ENCODE data around the gene OPRL1.

The OPRL1 gene

GRCh38 chr20:64076061-64076997, 3.6 kb upstream of the OPRL1 start:
- Histone ChIP-seq H3K4me3 (ENCODE audit: low read depth, low read length) (no peak overlapping the region), H3K4me1 (ENCODE audit: control insufficient read depth, insufficient read depth, low read length) (peaks cover 10% of the 10 kb centered on the region), H3K9me3 (ENCODE audit: control insufficient read depth, insufficient read depth, low read depth, low read length) (no peaks in the 10 kb centered on the region), H3K36me3 (ENCODE audit: control insufficient read depth in 2 of 2, insufficient read depth in 1 of 2, low read length in 2 of 2) (peaks cover 0 to 22% of the 10 kb centered on the region in 2 experiments; a peak in 1 of 3 replicates), H3K27ac (ENCODE audit: extremely low read depth, low read depth, low read length) (no peak overlapping the region)
- ChIA-PET CTCF (interaction anchor here (0.5 to 0.7 kb wide), 2 partner anchors 37 to 65 kb away, joined by 3 read pairs; no protein-coding TSS in a partner anchor), POLR2A (interaction anchor here (0.5 to 0.6 kb wide), 2 partner anchors 14 to 17 kb away, joined by 3 read pairs; no protein-coding TSS in a partner anchor)
- TF ChIP-seq ZNF221 (tag by site-specific recombination; IDR thresholded peaks at IDR 0.05; ENCODE audit: borderline replicate concordance) (no peak), ZNF211 (tag by site-specific recombination; IDR thresholded peaks at IDR 0.05; ENCODE audit: low read depth) (no peak), ZFHX2 (tag by site-specific recombination; conservative IDR thresholded peaks at IDR 0.05) (no peak), ZIC2 (tag by site-specific recombination; IDR thresholded peaks at IDR 0.05) (0 out of 2 replicates have a peak, but pooled peaks have one; percentile 29), YY2 (tag by site-specific recombination; IDR thresholded peaks at IDR 0.05) (no peak), ZNF677 (tag by site-specific recombination; IDR thresholded peaks at IDR 0.05) (no peak), GLIS1 (tag by site-specific recombination; IDR thresholded peaks at IDR 0.05) (0 out of 2 replicates have a peak, but pooled peaks have one; percentile 8), CTCF (tag by site-specific recombination; IDR thresholded peaks at IDR 0.05) (no peak), ZNF555 (tag by site-specific recombination; conservative IDR thresholded peaks at IDR 0.05) (no peak)
- TF ChIP-seq, protein P1, sequence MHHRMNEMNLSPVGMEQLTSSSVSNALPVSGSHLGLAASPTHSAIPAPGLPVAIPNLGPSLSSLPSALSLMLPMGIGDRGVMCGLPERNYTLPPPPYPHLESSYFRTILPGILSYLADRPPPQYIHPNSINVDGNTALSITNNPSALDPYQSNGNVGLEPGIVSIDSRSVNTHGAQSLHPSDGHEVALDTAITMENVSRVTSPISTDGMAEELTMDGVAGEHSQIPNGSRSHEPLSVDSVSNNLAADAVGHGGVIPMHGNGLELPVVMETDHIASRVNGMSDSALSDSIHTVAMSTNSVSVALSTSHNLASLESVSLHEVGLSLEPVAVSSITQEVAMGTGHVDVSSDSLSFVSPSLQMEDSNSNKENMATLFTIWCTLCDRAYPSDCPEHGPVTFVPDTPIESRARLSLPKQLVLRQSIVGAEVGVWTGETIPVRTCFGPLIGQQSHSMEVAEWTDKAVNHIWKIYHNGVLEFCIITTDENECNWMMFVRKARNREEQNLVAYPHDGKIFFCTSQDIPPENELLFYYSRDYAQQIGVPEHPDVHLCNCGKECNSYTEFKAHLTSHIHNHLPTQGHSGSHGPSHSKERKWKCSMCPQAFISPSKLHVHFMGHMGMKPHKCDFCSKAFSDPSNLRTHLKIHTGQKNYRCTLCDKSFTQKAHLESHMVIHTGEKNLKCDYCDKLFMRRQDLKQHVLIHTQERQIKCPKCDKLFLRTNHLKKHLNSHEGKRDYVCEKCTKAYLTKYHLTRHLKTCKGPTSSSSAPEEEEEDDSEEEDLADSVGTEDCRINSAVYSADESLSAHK (tag by site-specific recombination; IDR thresholded peaks at IDR 0.05) = no peak
- TF ChIP-seq, protein P2, sequence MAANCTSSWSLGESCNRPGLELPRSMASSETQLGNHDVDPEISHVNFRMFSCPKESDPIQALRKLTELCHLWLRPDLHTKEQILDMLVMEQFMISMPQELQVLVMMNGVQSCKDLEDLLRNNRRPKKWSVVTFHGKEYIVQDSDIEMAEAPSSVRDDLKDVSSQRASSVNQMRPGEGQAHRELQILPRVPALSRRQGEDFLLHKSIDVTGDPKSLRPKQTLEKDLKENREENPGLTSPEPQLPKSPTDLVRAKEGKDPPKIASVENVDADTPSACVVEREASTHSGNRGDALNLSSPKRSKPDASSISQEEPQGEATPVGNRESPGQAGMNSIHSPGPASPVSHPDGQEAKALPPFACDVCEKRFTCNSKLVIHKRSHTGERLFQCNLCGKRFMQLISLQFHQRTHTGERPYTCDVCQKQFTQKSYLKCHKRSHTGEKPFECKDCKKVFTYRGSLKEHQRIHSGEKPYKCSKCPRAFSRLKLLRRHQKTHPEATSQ (tag by site-specific recombination; IDR thresholded peaks at IDR 0.05) = no peak
- TF ChIP-seq, protein P3, sequence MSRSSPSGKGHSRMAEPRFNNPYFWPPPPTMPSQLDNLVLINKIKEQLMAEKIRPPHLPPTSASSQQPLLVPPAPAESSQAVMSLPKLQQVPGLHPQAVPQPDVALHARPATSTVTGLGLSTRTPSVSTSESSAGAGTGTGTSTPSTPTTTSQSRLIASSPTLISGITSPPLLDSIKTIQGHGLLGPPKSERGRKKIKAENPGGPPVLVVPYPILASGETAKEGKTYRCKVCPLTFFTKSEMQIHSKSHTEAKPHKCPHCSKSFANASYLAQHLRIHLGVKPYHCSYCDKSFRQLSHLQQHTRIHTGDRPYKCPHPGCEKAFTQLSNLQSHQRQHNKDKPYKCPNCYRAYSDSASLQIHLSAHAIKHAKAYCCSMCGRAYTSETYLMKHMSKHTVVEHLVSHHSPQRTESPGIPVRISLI (tag by site-specific recombination; IDR thresholded peaks at IDR 0.05) = no peak
- TF ChIP-seq, protein P4, sequence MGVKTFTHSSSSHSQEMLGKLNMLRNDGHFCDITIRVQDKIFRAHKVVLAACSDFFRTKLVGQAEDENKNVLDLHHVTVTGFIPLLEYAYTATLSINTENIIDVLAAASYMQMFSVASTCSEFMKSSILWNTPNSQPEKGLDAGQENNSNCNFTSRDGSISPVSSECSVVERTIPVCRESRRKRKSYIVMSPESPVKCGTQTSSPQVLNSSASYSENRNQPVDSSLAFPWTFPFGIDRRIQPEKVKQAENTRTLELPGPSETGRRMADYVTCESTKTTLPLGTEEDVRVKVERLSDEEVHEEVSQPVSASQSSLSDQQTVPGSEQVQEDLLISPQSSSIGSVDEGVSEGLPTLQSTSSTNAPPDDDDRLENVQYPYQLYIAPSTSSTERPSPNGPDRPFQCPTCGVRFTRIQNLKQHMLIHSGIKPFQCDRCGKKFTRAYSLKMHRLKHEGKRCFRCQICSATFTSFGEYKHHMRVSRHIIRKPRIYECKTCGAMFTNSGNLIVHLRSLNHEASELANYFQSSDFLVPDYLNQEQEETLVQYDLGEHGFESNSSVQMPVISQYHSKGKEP (tag by site-specific recombination; IDR thresholded peaks at IDR 0.05) = no peak
- TF ChIP-seq, protein P5, sequence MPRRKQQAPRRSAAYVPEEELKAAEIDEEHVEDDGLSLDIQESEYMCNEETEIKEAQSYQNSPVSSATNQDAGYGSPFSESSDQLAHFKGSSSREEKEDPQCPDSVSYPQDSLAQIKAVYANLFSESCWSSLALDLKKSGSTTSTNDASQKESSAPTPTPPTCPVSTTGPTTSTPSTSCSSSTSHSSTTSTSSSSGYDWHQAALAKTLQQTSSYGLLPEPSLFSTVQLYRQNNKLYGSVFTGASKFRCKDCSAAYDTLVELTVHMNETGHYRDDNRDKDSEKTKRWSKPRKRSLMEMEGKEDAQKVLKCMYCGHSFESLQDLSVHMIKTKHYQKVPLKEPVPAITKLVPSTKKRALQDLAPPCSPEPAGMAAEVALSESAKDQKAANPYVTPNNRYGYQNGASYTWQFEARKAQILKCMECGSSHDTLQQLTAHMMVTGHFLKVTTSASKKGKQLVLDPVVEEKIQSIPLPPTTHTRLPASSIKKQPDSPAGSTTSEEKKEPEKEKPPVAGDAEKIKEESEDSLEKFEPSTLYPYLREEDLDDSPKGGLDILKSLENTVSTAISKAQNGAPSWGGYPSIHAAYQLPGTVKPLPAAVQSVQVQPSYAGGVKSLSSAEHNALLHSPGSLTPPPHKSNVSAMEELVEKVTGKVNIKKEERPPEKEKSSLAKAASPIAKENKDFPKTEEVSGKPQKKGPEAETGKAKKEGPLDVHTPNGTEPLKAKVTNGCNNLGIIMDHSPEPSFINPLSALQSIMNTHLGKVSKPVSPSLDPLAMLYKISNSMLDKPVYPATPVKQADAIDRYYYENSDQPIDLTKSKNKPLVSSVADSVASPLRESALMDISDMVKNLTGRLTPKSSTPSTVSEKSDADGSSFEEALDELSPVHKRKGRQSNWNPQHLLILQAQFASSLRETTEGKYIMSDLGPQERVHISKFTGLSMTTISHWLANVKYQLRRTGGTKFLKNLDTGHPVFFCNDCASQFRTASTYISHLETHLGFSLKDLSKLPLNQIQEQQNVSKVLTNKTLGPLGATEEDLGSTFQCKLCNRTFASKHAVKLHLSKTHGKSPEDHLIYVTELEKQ (tag by site-specific recombination; IDR thresholded peaks at IDR 0.05; ENCODE audit: borderline replicate concordance) = no peak

Measured in HEK293 (cell line).